ENCODE data around the gene GJD4.

- TF ChIP-seq TCF4 (CRISPR knock-in tag; IDR thresholded peaks at IDR 0.05; ENCODE audit: borderline replicate concordance) (no peak), CREB5 (CRISPR knock-in tag; IDR thresholded peaks at IDR 0.05; ENCODE audit: low read depth) (no peak), ESRRG (CRISPR knock-in tag; IDR thresholded peaks at IDR 0.05) (no peak), RARB (CRISPR knock-in tag; IDR thresholded peaks at IDR 0.05) (no peak), PPARA (CRISPR knock-in tag; IDR thresholded peaks at IDR 0.05; ENCODE audit: borderline replicate concordance) (no peak), ZNF8 (CRISPR knock-in tag; IDR thresholded peaks at IDR 0.05) (no peak), PATZ1 (CRISPR knock-in tag; IDR thresholded peaks at IDR 0.05; ENCODE audit: borderline replicate concordance) (no peak)
- TF ChIP-seq, protein P1, sequence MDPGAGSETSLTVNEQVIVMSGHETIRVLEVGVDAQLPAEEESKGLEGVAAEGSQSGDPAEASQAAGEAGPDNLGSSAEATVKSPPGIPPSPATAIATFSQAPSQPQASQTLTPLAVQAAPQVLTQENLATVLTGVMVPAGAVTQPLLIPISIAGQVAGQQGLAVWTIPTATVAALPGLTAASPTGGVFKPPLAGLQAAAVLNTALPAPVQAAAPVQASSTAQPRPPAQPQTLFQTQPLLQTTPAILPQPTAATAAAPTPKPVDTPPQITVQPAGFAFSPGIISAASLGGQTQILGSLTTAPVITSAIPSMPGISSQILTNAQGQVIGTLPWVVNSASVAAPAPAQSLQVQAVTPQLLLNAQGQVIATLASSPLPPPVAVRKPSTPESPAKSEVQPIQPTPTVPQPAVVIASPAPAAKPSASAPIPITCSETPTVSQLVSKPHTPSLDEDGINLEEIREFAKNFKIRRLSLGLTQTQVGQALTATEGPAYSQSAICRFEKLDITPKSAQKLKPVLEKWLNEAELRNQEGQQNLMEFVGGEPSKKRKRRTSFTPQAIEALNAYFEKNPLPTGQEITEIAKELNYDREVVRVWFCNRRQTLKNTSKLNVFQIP (CRISPR knock-in tag; IDR thresholded peaks at IDR 0.05; ENCODE audit: borderline replicate concordance, low read depth), result no peak
Measured at GRCh38 chr10:35639021-35639727, 34.0 kb downstream of the GJD4 start.
